ENCODE data around the gene FOXL3. TPM values are rescaled to one million over a fixed set of nuclear protein-coding genes. Genes with fewer than 3 reads are reported as not detected.

FOXL3 gene
- total and polyA plus RNA-seq, 2 donors from 2014 or later: not detected

GRCh38 chr7:273327-273726 is 16.6 kb upstream of the FOXL3 start:
- Histone ChIP-seq H3K9ac (ENCODE audit: low read length in 3 of 3) (no peak overlapping the region), H3K9me3 (ENCODE audit: control insufficient read depth in 2 of 3, insufficient read depth in 1 of 3, low read length in 3 of 3) (peaks cover 0 to 15% (median 0%) of the 10 kb centered on the region in 3 donors), H3K27ac (ENCODE audit: low read depth in 2 of 2, low read length in 2 of 2) (no peak overlapping the region), H3K36me3 (ENCODE audit: control insufficient read depth in 2 of 3, insufficient read depth in 3 of 3, low read length in 3 of 3) (no peaks in the 10 kb centered on the region), H3K27me3 (ENCODE audit: control insufficient read depth, insufficient read depth, low read length) (no peaks in the 10 kb centered on the region), H3K4me3 (ENCODE audit: low read length in 3 of 3) (no peak overlapping the region), H3K4me1 (ENCODE audit: control insufficient read depth in 2 of 3, insufficient read depth in 2 of 3, low read depth in 1 of 3, low read length in 3 of 3) (no peaks in the 10 kb centered on the region)
- FAIRE-seq (no peak), DNase-seq (no peak)
- TF ChIP-seq CTCF (IDR thresholded peaks at IDR 0.05; ENCODE audit: borderline replicate concordance, extremely low read depth, insufficient read depth): no peak
- intact Hi-C loops (cut with DNase I): no loop called here

GRCh38 chr7:274266-274665 is 15.7 kb upstream of the FOXL3 start:
- no peaks in the 10 kb centered on the region for H3K36me3 ChIP-seq (ENCODE audit: control insufficient read depth in 2 of 3, insufficient read depth in 3 of 3, low read length in 3 of 3)
- H3K27me3 ChIP-seq (ENCODE audit: control insufficient read depth, insufficient read depth, low read length): no peaks in the 10 kb centered on the region
- intact Hi-C loops (cut with DNase I): no loop called here
- FAIRE-seq (no peak), DNase-seq (no peak)
- H3K27ac ChIP-seq (ENCODE audit: low read depth in 2 of 2, low read length in 2 of 2): no peak overlapping the region
- H3K4me1 ChIP-seq (ENCODE audit: control insufficient read depth in 2 of 3, insufficient read depth in 2 of 3, low read depth in 1 of 3, low read length in 3 of 3): no peaks in the 10 kb centered on the region
- no peak overlapping the region for H3K4me3 ChIP-seq (ENCODE audit: low read length in 3 of 3)
- TF ChIP-seq CTCF (IDR thresholded peaks at IDR 0.05; ENCODE audit: borderline replicate concordance, extremely low read depth, insufficient read depth): no peak
- H3K9ac ChIP-seq (ENCODE audit: low read length in 3 of 3): no peak overlapping the region
- peaks cover 0 to 15% (median 0%) of the 10 kb centered on the region in 3 donors for H3K9me3 ChIP-seq (ENCODE audit: control insufficient read depth in 2 of 3, insufficient read depth in 1 of 3, low read length in 3 of 3)

- DNase-seq (peak in 2 of 5 donors; percentile 20 to 45), FAIRE-seq (no peak)
- Histone ChIP-seq H3K36me3 (ENCODE audit: control insufficient read depth in 2 of 3, insufficient read depth in 3 of 3, low read length in 3 of 3) (no peaks in the 10 kb centered on the region), H3K27ac (ENCODE audit: low read depth in 2 of 2, low read length in 2 of 2) (no peak overlapping the region), H3K4me3 (ENCODE audit: low read length in 3 of 3) (no peak overlapping the region), H3K4me1 (ENCODE audit: control insufficient read depth in 2 of 3, insufficient read depth in 2 of 3, low read depth in 1 of 3, low read length in 3 of 3) (no peaks in the 10 kb centered on the region), H3K9ac (ENCODE audit: low read length in 3 of 3) (no peak overlapping the region), H3K9me3 (ENCODE audit: control insufficient read depth in 2 of 3, insufficient read depth in 1 of 3, low read length in 3 of 3) (peaks cover 0 to 15% (median 0%) of the 10 kb centered on the region in 3 donors), H3K27me3 (ENCODE audit: control insufficient read depth, insufficient read depth, low read length) (no peaks in the 10 kb centered on the region)
- intact Hi-C loops (cut with DNase I): no loop called here
- no peak for TF ChIP-seq CTCF (IDR thresholded peaks at IDR 0.05; ENCODE audit: borderline replicate concordance, extremely low read depth, insufficient read depth)
Observed at GRCh38 chr7:276230-276835, 13.6 kb upstream of the FOXL3 start.

- Histone ChIP-seq H3K27me3 (ENCODE audit: control insufficient read depth, insufficient read depth, low read length) (no peaks in the 10 kb centered on the region), H3K36me3 (ENCODE audit: control insufficient read depth in 2 of 3, insufficient read depth in 3 of 3, low read length in 3 of 3) (no peaks in the 10 kb centered on the region), H3K9ac (ENCODE audit: low read length in 3 of 3) (no peak overlapping the region), H3K4me3 (ENCODE audit: low read length in 3 of 3) (no peak overlapping the region), H3K9me3 (ENCODE audit: control insufficient read depth in 2 of 3, insufficient read depth in 1 of 3, low read length in 3 of 3) (peaks cover 0 to 15% (median 0%) of the 10 kb centered on the region in 3 donors), H3K4me1 (ENCODE audit: control insufficient read depth in 2 of 3, insufficient read depth in 2 of 3, low read depth in 1 of 3, low read length in 3 of 3) (no peaks in the 10 kb centered on the region), H3K27ac (ENCODE audit: low read depth in 2 of 2, low read length in 2 of 2) (no peak overlapping the region)
- DNase-seq (no peak), FAIRE-seq (no peak)
- TF ChIP-seq CTCF (IDR thresholded peaks at IDR 0.05; ENCODE audit: borderline replicate concordance, extremely low read depth, insufficient read depth): no peak
- intact Hi-C loops (cut with DNase I): no loop called here
Observed at GRCh38 chr7:277228-277627, 12.7 kb upstream of the FOXL3 start.

All from kidney (tissue), 14 donors.